HG03280 (cell line): ENCODE measurements around the gene NSF.
"Not testable (repeated sequence)": the region's sequence is repeated elsewhere in the genome, so short reads cannot be mapped to it uniquely, and the experiment has no call there.

ENCODE experiments used
- ATAC-seq: cut with Tn5 transposase; IDR thresholded peaks from one replicate; pipeline ENCODE4 v1.9.1; 2021; ENCODE audit warnings: mild to moderate bottlenecking, moderate library complexity; ENCODE audit not compliant: unreplicated experiment

The NSF gene

GRCh38 chr17:46751425-46751824, 161.0 kb downstream of the NSF start:
- ATAC-seq, result no peak

- no peak for ATAC-seq
Measured at GRCh38 chr17:46753776-46754175, 163.3 kb downstream of the NSF start.

- ATAC-seq, result no peak
Measured at GRCh38 chr17:46756081-46756735, 165.7 kb downstream of the NSF start.

- ATAC-seq, result no peak
Measured at GRCh38 chr17:46756861-46757260, 166.4 kb downstream of the NSF start.

GRCh38 chr17:46757588-46757987, 167.1 kb downstream of the NSF start:
- ATAC-seq, result not testable (repeated sequence)

GRCh38 chr17:46758614-46759013, 168.1 kb downstream of the NSF start:
- ATAC-seq, result no peak

- no peak for ATAC-seq
Measured at GRCh38 chr17:46759141-46759540, 168.7 kb downstream of the NSF start.

- ATAC-seq, result no peak
Measured at GRCh38 chr17:46763416-46763815, 172.9 kb downstream of the NSF start.

- ATAC-seq, result no peak
Measured at GRCh38 chr17:46764000-46764708, 173.7 kb downstream of the NSF start.

GRCh38 chr17:46764709-46765401, 174.4 kb downstream of the NSF start:
- no peak for ATAC-seq

GRCh38 chr17:46765453-46765852, 175.0 kb downstream of the NSF start:
- no peak for ATAC-seq

- ATAC-seq, result no peak
Measured at GRCh38 chr17:46766493-46767491, 176.3 kb downstream of the NSF start.

GRCh38 chr17:46768540-46768870, 178.0 kb downstream of the NSF start:
- ATAC-seq, result no peak

GRCh38 chr17:46768896-46769295, 178.4 kb downstream of the NSF start:
- ATAC-seq, result not testable (repeated sequence)

GRCh38 chr17:46769531-46770438, 179.3 kb downstream of the NSF start:
- ATAC-seq, result no peak

GRCh38 chr17:46770439-46770817, 180.0 kb downstream of the NSF start:
- ATAC-seq, result no peak

GRCh38 chr17:46770818-46771560, 180.5 kb downstream of the NSF start:
- ATAC-seq, result no peak

- ATAC-seq, result no peak
Measured at GRCh38 chr17:46771561-46772474, 181.3 kb downstream of the NSF start.
